SU-DHL-6 (cell line): ENCODE results near the gene ZNF362.

Experiments
- H2AFZ ChIP-seq: fragments of 200-600 bp; sonication (generic); 2 replicates; pipeline ENCODE4 v1.6.1; 2014; ENCODE audit warnings: low read depth, mild to moderate bottlenecking, moderate library complexity, mixed read lengths, antibody characterized with exemption, low read length; ENCODE audit not compliant: severe bottlenecking
- H3F3A ChIP-seq: fragments of 200-600 bp; shearing (Covaris generic); 2 replicates; pipeline ENCODE4 v1.6.0; 2016; ENCODE audit warnings: antibody characterized with exemption, mild to moderate bottlenecking; ENCODE audit not compliant: insufficient read depth
- H3K27ac ChIP-seq: fragments of 200-600 bp; sonication (generic); 2 replicates; pipeline ENCODE4 v1.5.1; 2016; ENCODE audit warnings: low read depth, mild to moderate bottlenecking, low read length, moderate library complexity, mixed read lengths
- H3K27me3 ChIP-seq: fragments of 200-600 bp; sonication (generic), shearing (Covaris generic); 2 replicates; pipeline ENCODE4 v1.6.0; 2014; ENCODE audit warnings: mild to moderate bottlenecking, low read length
- H3K36me3 ChIP-seq: fragments of 200-600 bp; sonication (generic); 2 replicates; pipeline ENCODE4 v1.6.1; 2014; ENCODE audit warnings: mild to moderate bottlenecking, low read length, mixed read lengths
- H3K4me2 ChIP-seq: fragments of 300-600, 200-600 bp; shearing (Covaris generic), sonication (generic); 2 replicates; pipeline ENCODE4 v1.6.0; 2014; ENCODE audit warnings: low read length, low read depth, mild to moderate bottlenecking; ENCODE audit not compliant: poor library complexity, severe bottlenecking
- H3K4me3 ChIP-seq: fragments of 200-600 bp; sonication (generic); 2 replicates; pipeline ENCODE4 v1.5.1; 2014; ENCODE audit warnings: antibody characterized with exemption, low read length, mild to moderate bottlenecking, mixed read lengths; ENCODE audit not compliant: insufficient read depth, poor library complexity, severe bottlenecking
- H3K79me2 ChIP-seq: fragments of 200-600 bp; sonication (generic); 2 replicates; pipeline ENCODE4 v1.6.1; 2014; ENCODE audit warnings: mild to moderate bottlenecking, low read length, moderate library complexity; ENCODE audit not compliant: insufficient read depth
- H3K9ac ChIP-seq: fragments of 200-600 bp; sonication (generic); 2 replicates; pipeline ENCODE4 v1.7.0; 2014; ENCODE audit warnings: mild to moderate bottlenecking, low read length
- H3K9me2 ChIP-seq: fragments of 200-600 bp; sonication (generic); replicated peaks from 2 replicates; pipeline ENCODE4 v1.6.1; 2014; ENCODE audit warnings: low read length; ENCODE audit not compliant: insufficient read depth
- H3K9me3 ChIP-seq: fragments of 200-600 bp; sonication (generic); 2 replicates; pipeline ENCODE4 v1.6.1; 2014; ENCODE audit warnings: low read length, mixed read lengths; ENCODE audit not compliant: insufficient read depth
- H4K20me1 ChIP-seq: fragments of 200-600 bp; sonication (generic); 2 replicates; pipeline ENCODE4 v1.6.1; 2014; ENCODE audit warnings: low read depth, mild to moderate bottlenecking, antibody characterized with exemption, low read length, moderate library complexity, mixed read lengths
- EZH2phosphoT487 ChIP-seq: fragments of 200-600 bp; sonication (generic), shearing (Covaris generic); conservative IDR thresholded peaks from 2 replicates; pipeline ENCODE4 v1.6.1; 2018; ENCODE audit warnings: mild to moderate bottlenecking, antibody characterized with exemption, low read length, moderate library complexity, mixed read lengths
- TF ChIP-seq, protein P1 (sequence below): fragments of 200-600 bp; sonication (generic); IDR thresholded peaks from one replicate; pipeline ENCODE4 v1.5.1; 2017; ENCODE audit warnings: antibody characterized with exemption, mild to moderate bottlenecking, low read length, moderate library complexity; ENCODE audit not compliant: insufficient read depth, poor library complexity, severe bottlenecking

Gene ZNF362

DNA sequence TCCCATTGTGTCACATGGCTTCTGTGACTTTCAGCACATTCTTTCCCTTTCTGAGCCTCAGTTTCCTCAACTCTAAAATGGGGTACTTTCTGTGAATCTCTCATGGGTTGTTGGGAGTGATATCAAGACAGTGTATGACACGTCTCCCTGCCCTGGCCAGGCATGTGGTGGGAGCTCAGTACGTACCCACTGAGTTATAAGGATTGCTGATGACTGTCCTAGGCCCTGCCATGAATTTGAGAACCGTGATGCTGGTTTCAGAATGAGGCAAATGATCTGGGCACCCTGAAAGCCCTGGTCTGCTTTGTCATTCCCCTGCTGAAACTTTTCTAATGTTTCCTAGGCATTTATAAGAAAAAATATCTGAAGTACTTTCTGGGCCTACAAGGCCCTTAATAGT is 3.6 kb downstream of the ZNF362 start:
- H3F3A ChIP-seq: no peaks in the 10 kb centered on the region
- H3K9me2 ChIP-seq: no peaks in the 10 kb centered on the region
- H3K4me2 ChIP-seq: no peak overlapping the region
- H3K27ac ChIP-seq: no peak overlapping the region
- no peak overlapping the region for H2AFZ ChIP-seq
- H4K20me1 ChIP-seq: no peaks in the 10 kb centered on the region
- no peaks in the 10 kb centered on the region for H3K36me3 ChIP-seq
- H3K27me3 ChIP-seq: no peaks in the 10 kb centered on the region
- H3K4me3 ChIP-seq: no peak overlapping the region
- no peaks in the 10 kb centered on the region for H3K79me2 ChIP-seq
- H3K9ac ChIP-seq: no peak overlapping the region
- no peaks in the 10 kb centered on the region for H3K9me3 ChIP-seq
- TF ChIP-seq EZH2phosphoT487: no peak
- TF ChIP-seq, protein P1, sequence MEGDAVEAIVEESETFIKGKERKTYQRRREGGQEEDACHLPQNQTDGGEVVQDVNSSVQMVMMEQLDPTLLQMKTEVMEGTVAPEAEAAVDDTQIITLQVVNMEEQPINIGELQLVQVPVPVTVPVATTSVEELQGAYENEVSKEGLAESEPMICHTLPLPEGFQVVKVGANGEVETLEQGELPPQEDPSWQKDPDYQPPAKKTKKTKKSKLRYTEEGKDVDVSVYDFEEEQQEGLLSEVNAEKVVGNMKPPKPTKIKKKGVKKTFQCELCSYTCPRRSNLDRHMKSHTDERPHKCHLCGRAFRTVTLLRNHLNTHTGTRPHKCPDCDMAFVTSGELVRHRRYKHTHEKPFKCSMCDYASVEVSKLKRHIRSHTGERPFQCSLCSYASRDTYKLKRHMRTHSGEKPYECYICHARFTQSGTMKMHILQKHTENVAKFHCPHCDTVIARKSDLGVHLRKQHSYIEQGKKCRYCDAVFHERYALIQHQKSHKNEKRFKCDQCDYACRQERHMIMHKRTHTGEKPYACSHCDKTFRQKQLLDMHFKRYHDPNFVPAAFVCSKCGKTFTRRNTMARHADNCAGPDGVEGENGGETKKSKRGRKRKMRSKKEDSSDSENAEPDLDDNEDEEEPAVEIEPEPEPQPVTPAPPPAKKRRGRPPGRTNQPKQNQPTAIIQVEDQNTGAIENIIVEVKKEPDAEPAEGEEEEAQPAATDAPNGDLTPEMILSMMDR: no peak

DNA sequence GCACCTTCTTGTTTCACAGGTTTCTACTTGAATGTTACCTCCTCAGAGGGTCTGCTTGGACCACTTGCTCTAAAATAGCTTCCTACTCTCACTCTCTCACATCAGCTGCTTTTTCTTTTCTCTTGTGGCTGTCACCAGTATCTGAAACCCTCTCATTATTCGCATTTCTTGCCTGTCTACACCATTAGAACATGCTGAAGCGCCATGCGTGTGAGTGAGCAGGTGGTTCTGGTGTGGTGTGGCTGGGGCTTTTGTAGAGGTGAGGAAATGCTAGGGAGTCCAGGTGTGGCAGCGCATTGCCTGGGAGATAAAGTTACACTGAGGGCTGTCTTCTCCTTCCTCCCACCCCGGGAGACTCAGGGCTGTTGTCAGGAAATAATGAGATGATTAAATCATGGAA is 4.1 kb downstream of the ZNF362 start:
- no peaks in the 10 kb centered on the region for H3K9me3 ChIP-seq
- TF ChIP-seq EZH2phosphoT487: no peak
- TF ChIP-seq, protein P1: no peak
- no peaks in the 10 kb centered on the region for H3F3A ChIP-seq
- no peak overlapping the region for H3K9ac ChIP-seq
- H2AFZ ChIP-seq: no peak overlapping the region
- H4K20me1 ChIP-seq: no peaks in the 10 kb centered on the region
- H3K4me2 ChIP-seq: no peak overlapping the region
- no peak overlapping the region for H3K27ac ChIP-seq
- no peak overlapping the region for H3K4me3 ChIP-seq
- no peaks in the 10 kb centered on the region for H3K79me2 ChIP-seq
- H3K36me3 ChIP-seq: no peaks in the 10 kb centered on the region
- H3K9me2 ChIP-seq: no peaks in the 10 kb centered on the region
- no peaks in the 10 kb centered on the region for H3K27me3 ChIP-seq

DNA sequence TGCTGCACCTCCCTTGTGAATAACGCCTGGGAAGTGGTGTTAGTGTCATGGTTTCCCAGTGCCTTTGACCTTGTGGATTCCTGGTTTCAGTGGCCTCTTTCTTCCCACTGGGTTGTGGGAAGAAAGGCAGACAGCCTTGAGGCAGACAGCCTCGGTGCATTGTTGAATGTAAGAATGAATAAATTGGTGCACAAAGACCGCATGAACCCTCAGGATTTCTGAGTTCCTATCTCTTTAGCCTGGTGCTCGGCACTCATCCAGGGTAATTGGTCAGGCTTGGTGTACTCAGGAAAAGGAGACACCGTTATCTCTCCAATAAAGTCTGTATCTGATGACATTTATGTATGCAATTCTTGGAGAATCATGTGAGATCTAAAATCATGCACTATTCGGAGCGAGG is 5.1 kb downstream of the ZNF362 start:
- Histone ChIP-seq H3K9me2 (no peaks in the 10 kb centered on the region), H3K9me3 (no peaks in the 10 kb centered on the region), H2AFZ (no peak overlapping the region), H3K79me2 (no peaks in the 10 kb centered on the region), H3K27ac (no peak overlapping the region), H3K4me2 (no peak overlapping the region), H3K27me3 (no peaks in the 10 kb centered on the region), H4K20me1 (no peaks in the 10 kb centered on the region), H3K36me3 (no peaks in the 10 kb centered on the region), H3K4me3 (no peak overlapping the region), H3F3A (no peaks in the 10 kb centered on the region), H3K9ac (no peak overlapping the region)
- no peak for TF ChIP-seq EZH2phosphoT487
- TF ChIP-seq, protein P1: no peak
